Lung (tissue), 12 donors: ENCODE data around the gene HILPDA. TPM values are rescaled to one million over a fixed set of nuclear protein-coding genes. Genes with fewer than 3 reads are reported as not detected.
A peak's percentile ranks its signal among the peaks of the same experiment; 100 is the strongest.
"Not testable (repeated sequence)": the region's sequence is repeated elsewhere in the genome, so short reads cannot be mapped to it uniquely, and the experiment has no call there.

Experiments
- ATAC-seq: fragments of 200-7000 bp; cut with Tn5 transposase; one replicate; pipeline ENCODE4 v1.9.1; 2020; ENCODE audit warnings: moderate number of reproducible peaks; ENCODE audit not compliant: insufficient read depth, low FRiP score
- DNase-seq, 3 donors: peaks; one replicate each; pipeline ENCODE4 v3.0.0-alpha.2; 2013 to 2017
- H3K27ac ChIP-seq, 2 donors: one replicate each; pipeline ENCODE4 v1.5.1; 2013; ENCODE audit warnings: mild to moderate bottlenecking in 2 of 2, moderate library complexity in 2 of 2, control low read depth in 1 of 2, inconsistent platforms in 1 of 2, low read depth in 1 of 2, low read length in 1 of 2
- H3K27me3 ChIP-seq, 3 donors: one replicate each; pipeline ENCODE4 v1.5.1; 2013; ENCODE audit warnings: low read length in 2 of 3; ENCODE audit not compliant: control insufficient read depth in 3 of 3, insufficient read depth in 3 of 3
- H3K36me3 ChIP-seq, 4 donors: one replicate each; pipeline ENCODE4 v1.5.1; 2013; ENCODE audit warnings: low read length in 4 of 4, mild to moderate bottlenecking in 1 of 4, moderate library complexity in 1 of 4; ENCODE audit not compliant: control insufficient read depth in 4 of 4, insufficient read depth in 4 of 4
- H3K4me1 ChIP-seq, 5 donors: one replicate each; pipeline ENCODE4 v1.5.1; 2013; ENCODE audit warnings: low read length in 5 of 5, mild to moderate bottlenecking in 2 of 5, moderate library complexity in 1 of 5; ENCODE audit not compliant: control insufficient read depth in 5 of 5, insufficient read depth in 5 of 5
- H3K4me3 ChIP-seq: one replicate; pipeline ENCODE4 v1.5.1; 2013; ENCODE audit warnings: mild to moderate bottlenecking, control low read depth, moderate library complexity
- H3K9ac ChIP-seq, 2 donors: one replicate each; pipeline ENCODE4 v1.5.1; 2013; ENCODE audit warnings: low read length in 2 of 2, control low read depth in 1 of 2; ENCODE audit not compliant: insufficient read depth in 1 of 2
- H3K9me3 ChIP-seq, 4 donors: one replicate each; pipeline ENCODE4 v1.5.1; 2013; ENCODE audit warnings: low read length in 3 of 4, mild to moderate bottlenecking in 1 of 4, moderate library complexity in 1 of 4; ENCODE audit not compliant: control insufficient read depth in 4 of 4, insufficient read depth in 3 of 4
- CTCF ChIP-seq: IDR thresholded peaks from 2 replicates; pipeline ENCODE4 v1.5.1; 2012; ENCODE audit warnings: mild to moderate bottlenecking; ENCODE audit errors: control extremely low read depth, extremely low read depth
- WGBS, 2 donors: extraction: QIAGEN DNeasy Blood & Tissue Kit; methylation state at CpG; one replicate each; pipeline ENCODE4 v1.1.7; 2013; 5-methylcytosine and 5-hydroxymethylcytosine counted together
- polyA plus RNA-seq, 2 donors: library from polyadenylated mRNA; stranded (reverse); fragments of 200-250 nt; gene quantifications; one replicate each; pipeline ENCODE4 v1.2.1, GENCODE V29; 2013
- total RNA-seq, 2 donors: library from RNA; depleted of rRNA in 1 of 2; stranded (reverse); fragments of >200 nt in 1 of 2; gene quantifications; one replicate each; pipeline ENCODE4 v1.2.1, GENCODE V29; 2014 to 2021
- donor health status: control.
- donor health status: control.
- donor health status: Bipolar disorder and iron deficiency.
- donor health status: healthy.
- donor health status: DM: yes; HTN: yes; CAD: no.

Gene HILPDA
- total and polyA plus RNA-seq, 4 donors = 6.6 to 61.9 (median 13.2) TPM

GRCh38 chr7:128453836-128454804, 1.6 kb upstream of the HILPDA start:
- Histone ChIP-seq H3K4me1 (peaks cover 5 to 47% (median 17%) of the 10 kb centered on the region in 5 donors), H3K27me3 (no peaks in the 10 kb centered on the region), H3K9ac (peak overlapping the region in 1 of 2 donors; percentile 57), H3K36me3 (peaks cover 0 to 9% (median 3%) of the 10 kb centered on the region in 4 donors), H3K9me3 (peaks cover 0 to 2% (median 0%) of the 10 kb centered on the region in 4 donors), H3K4me3 (no peak overlapping the region), H3K27ac (peak overlapping the region; percentile 88 to 94)
- TF ChIP-seq CTCF = no peak
- WGBS, 2 donors = 48 to 60% methylated on average over 21 to 23 of the region's 23 CpGs
- peak; percentile 97 to 99 (median 98) for DNase-seq
- ATAC-seq = no peak

DNA sequence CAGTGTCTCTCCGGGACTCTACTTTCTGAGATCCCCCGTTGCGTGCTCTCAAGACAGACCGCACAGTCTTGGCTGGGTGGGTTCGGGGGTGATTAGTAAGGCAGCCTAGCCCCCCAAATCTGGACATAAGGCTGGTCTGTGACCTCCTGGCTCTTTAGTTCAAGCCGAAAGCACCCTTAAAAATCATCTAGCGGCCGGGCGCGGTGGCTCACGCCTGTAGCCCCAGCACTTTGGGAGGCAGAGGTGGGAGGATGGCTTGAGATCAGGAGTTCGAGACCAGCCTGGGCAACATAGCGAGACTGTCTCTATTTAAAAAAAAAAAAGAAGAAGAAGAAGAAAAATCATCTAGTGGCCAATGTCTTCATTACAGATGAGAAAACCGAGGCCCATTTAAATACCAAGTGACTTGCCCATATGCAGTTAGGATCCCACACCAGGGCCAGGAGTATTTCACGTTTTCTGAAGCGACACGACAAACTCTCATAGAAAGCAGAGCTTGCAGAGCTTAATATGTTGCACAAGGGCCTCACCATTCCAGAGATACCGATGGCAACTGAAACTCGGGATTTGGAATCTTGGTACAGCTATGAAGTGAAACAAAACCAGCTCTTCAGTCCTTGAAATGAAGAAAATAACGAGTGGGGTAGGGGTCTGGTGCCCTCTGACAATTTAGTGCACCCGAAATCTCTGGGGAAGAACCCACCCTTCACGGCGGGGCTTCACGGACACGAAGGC, 703 bp upstream of the HILPDA start:
- DNase-seq = peak in 1 of 3 donors; percentile 67
- WGBS, 2 donors = 51 to 54% methylated on average over 25 of the region's 25 CpGs
- ATAC-seq = no peak
- H3K4me3 ChIP-seq = peak overlapping the region; percentile 31
- peaks cover 0 to 9% (median 3%) of the 10 kb centered on the region in 4 donors for H3K36me3 ChIP-seq
- H3K27ac ChIP-seq = peak overlapping the region; percentile 88 to 94
- H3K27me3 ChIP-seq = no peaks in the 10 kb centered on the region
- TF ChIP-seq CTCF = no peak
- H3K4me1 ChIP-seq = peaks cover 5 to 53% (median 17%) of the 10 kb centered on the region in 5 donors
- peaks cover 0 to 2% (median 0%) of the 10 kb centered on the region in 4 donors for H3K9me3 ChIP-seq
- peak overlapping the region; percentile 65 to 67 for H3K9ac ChIP-seq

- TF ChIP-seq CTCF = no peak
- ATAC-seq (no peak), DNase-seq (peak in 2 of 3 donors; percentile 20 to 43)
- H3K4me1 ChIP-seq = peaks cover 5 to 53% (median 17%) of the 10 kb centered on the region in 5 donors
- peak overlapping the region; percentile 11 to 94 for H3K27ac ChIP-seq
- peaks cover 0 to 9% (median 3%) of the 10 kb centered on the region in 4 donors for H3K36me3 ChIP-seq
- peak overlapping the region; percentile 74 for H3K4me3 ChIP-seq
- H3K9ac ChIP-seq = peak overlapping the region; percentile 71 to 81
- WGBS, 2 donors = 7 to 10% methylated on average over 5 of the region's 5 CpGs
- no peaks in the 10 kb centered on the region for H3K9me3 ChIP-seq
- no peaks in the 10 kb centered on the region for H3K27me3 ChIP-seq
Measured at GRCh38 chr7:128456255-128456725, 612 bp downstream of the HILPDA start.

- 90 to 96% methylated on average over 6 of the region's 6 CpGs for WGBS, 2 donors
- peak in 1 of 3 donors; percentile 12 for DNase-seq
- H3K9me3 ChIP-seq, H3K27ac ChIP-seq, H3K4me3 ChIP-seq, ATAC-seq, H3K36me3 ChIP-seq, H3K27me3 ChIP-seq: not testable (repeated sequence)
- Histone ChIP-seq H3K4me1 (peaks cover 5 to 62% (median 17%) of the 10 kb centered on the region in 5 donors), H3K9ac (peak overlapping the region in 1 of 2 donors; percentile 9)
Measured at GRCh38 chr7:128457385-128457784, 1.7 kb downstream of the HILPDA start.
